Keratinocyte (primary cell): ENCODE results near the gene STX5. TPM values are rescaled to one million over a fixed set of nuclear protein-coding genes. Genes with fewer than 3 reads are reported as not detected.

Source experiments
- DNase-seq: peaks from one replicate; pipeline ENCODE4 v3.0.0-alpha.2; 2011; ENCODE audit warnings: low read depth, missing footprints, low spot score
- FAIRE-seq: peaks from 2 replicates; lab custom pipeline; 2011; peaks lifted over from hg19 to GRCh38; lab: Jason Lieb, UNC
- H2AFZ ChIP-seq: 2 replicates; pipeline ENCODE4 v1.6.0; 2012; ENCODE audit warnings: low read length, control low read depth, inconsistent platforms; ENCODE audit not compliant: control insufficient read depth
- H3K27ac ChIP-seq: 2 replicates; pipeline ENCODE4 v1.5.1; 2011; ENCODE audit warnings: low read length; ENCODE audit not compliant: control insufficient read depth, insufficient read depth
- H3K27me3 ChIP-seq: 3 replicates; pipeline ENCODE4 v1.6.0; 2011; ENCODE audit warnings: low read length; ENCODE audit not compliant: control insufficient read depth, insufficient read depth; ENCODE audit errors: extremely low read depth
- H3K36me3 ChIP-seq, 2 experiments: 2 replicates in 1 of 2; 3 replicates in 1 of 2; pipeline ENCODE4 v1.5.1; 2011; ENCODE audit warnings: low read length in 2 of 2, mild to moderate bottlenecking in 1 of 2; ENCODE audit not compliant: control insufficient read depth in 2 of 2, insufficient read depth in 2 of 2; ENCODE audit errors: extremely low read depth in 1 of 2
- H3K4me1 ChIP-seq: 3 replicates; pipeline ENCODE4 v1.5.1; 2011; ENCODE audit warnings: low read length; ENCODE audit not compliant: control insufficient read depth, insufficient read depth; ENCODE audit errors: extremely low read depth
- H3K4me2 ChIP-seq: 3 replicates; pipeline ENCODE4 v1.6.0; 2011; ENCODE audit warnings: low read depth, low read length; ENCODE audit not compliant: control insufficient read depth, insufficient read depth; ENCODE audit errors: extremely low read depth
- H3K4me3 ChIP-seq, 3 experiments: fragments of 200-600 bp in 1 of 3; sonication (generic) in 1 of 3; 2 replicates in 2 of 3; 3 replicates in 1 of 3; pipeline ENCODE4 v1.5.1; 2011 to 2016; ENCODE audit warnings: low read length in 3 of 3, mild to moderate bottlenecking in 3 of 3, control low read depth in 2 of 3, inconsistent platforms in 1 of 3, low read depth in 1 of 3, mixed read lengths in 1 of 3, mixed run types in 1 of 3, moderate library complexity in 1 of 3; ENCODE audit not compliant: control insufficient read depth in 2 of 3, insufficient read depth in 2 of 3; ENCODE audit errors: extremely low read depth in 1 of 3
- H3K79me2 ChIP-seq: 2 replicates; pipeline ENCODE4 v1.6.0; 2012; ENCODE audit warnings: low read length; ENCODE audit not compliant: control insufficient read depth, insufficient read depth
- H3K9ac ChIP-seq: 3 replicates; pipeline ENCODE4 v1.6.0; 2011; ENCODE audit warnings: low read length; ENCODE audit not compliant: control insufficient read depth, insufficient read depth; ENCODE audit errors: extremely low read depth
- H3K9me1 ChIP-seq: 3 replicates; pipeline ENCODE4 v1.6.0; 2011; ENCODE audit warnings: low read length; ENCODE audit not compliant: control insufficient read depth, insufficient read depth; ENCODE audit errors: extremely low read depth
- H3K9me3 ChIP-seq: 2 replicates; pipeline ENCODE4 v1.5.1; 2012; ENCODE audit warnings: low read depth, low read length; ENCODE audit not compliant: control insufficient read depth
- H4K20me1 ChIP-seq: 3 replicates; pipeline ENCODE4 v1.6.0; 2011; ENCODE audit warnings: low read length; ENCODE audit not compliant: control insufficient read depth, insufficient read depth; ENCODE audit errors: extremely low read depth
- EZH2 ChIP-seq: IDR thresholded peaks from one replicate; pipeline ENCODE4 v1.6.1; 2012; ENCODE audit warnings: inconsistent platforms, mild to moderate bottlenecking, low read length, moderate library complexity
- dilution Hi-C: fragments of 300-500 bp; cut with MboI; formaldehyde crosslinking; loops from one replicate; pipeline ENCODE4 v1.7.0; 2020; ENCODE audit warnings: low sequenced_read_pairs; ENCODE audit not compliant: extremely low pct_ligation_motif_present
- polyA plus RNA-seq, 5 experiments: library from polyadenylated mRNA; depleted of rRNA in 3 of 5; stranded (reverse) in 3 of 5; stranded (forward) in 1 of 5; unstranded in 1 of 5; fragments of >200 nt; gene quantifications; 1 replicate in 1 of 5; 2 replicates in 3 of 5; 3 replicates in 1 of 5; pipeline versions ENCODE4 v1.2.1 to v1.2.3, GENCODE V29; 2011 to 2012; ENCODE audit warnings: missing spikeins in 2 of 5, low read depth in 1 of 5, low replicate concordance in 1 of 5
- TF ChIP-seq, protein P1 (sequence below), 3 experiments: IDR thresholded peaks in 1 of 3; conservative IDR thresholded peaks in 1 of 3; optimal IDR thresholded peaks in 1 of 3; 2 replicates in 2 of 3; 3 replicates in 1 of 3; pipeline versions ENCODE3 to v1.5.1; 2011; ENCODE audit warnings: low read length in 3 of 3, mild to moderate bottlenecking in 3 of 3, moderate library complexity in 2 of 3, control low read depth in 1 of 3, inconsistent platforms in 1 of 3; ENCODE audit not compliant: insufficient read depth in 2 of 3; ENCODE audit errors: extremely low read depth in 1 of 3

STX5 gene
- polyA plus RNA-seq, 1 donor (not counting 4 experiments of a cell fraction or from before 2014, with no cell fraction given): 20.4 TPM

DNA sequence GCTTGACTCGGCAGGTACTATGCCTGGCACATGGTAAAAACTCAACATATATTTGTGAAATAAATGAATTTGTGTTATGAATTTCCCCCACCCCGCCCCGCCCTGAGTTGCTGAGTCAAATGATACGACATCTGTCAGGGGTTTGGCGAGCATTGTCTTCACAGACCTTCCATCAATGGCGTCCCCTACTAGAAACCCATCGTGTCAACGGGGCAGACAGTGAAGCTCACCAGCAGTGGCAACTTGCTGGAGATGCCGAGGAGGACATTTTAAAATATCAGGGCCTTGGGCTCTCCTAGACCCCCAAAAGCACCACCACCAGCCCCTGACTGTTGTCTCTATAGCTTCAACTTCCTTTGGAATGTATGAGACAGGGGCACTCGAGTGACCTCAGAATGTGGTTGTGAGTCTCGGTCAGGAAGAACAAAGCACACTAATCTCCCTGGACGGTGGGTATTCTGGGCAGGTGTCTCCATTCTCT, 25.9 kb downstream of the STX5 start:
- Histone ChIP-seq H2AFZ (peak overlapping the region; percentile 91), H3K9me1 (no peaks in the 10 kb centered on the region), H3K36me3 (peaks cover 13 to 25% of the 10 kb centered on the region in 2 experiments), H3K27me3 (no peaks in the 10 kb centered on the region), H3K9ac (peak overlapping the region; percentile 96), H3K4me1 (peaks cover 20% of the 10 kb centered on the region), H3K9me3 (no peaks in the 10 kb centered on the region), H3K27ac (peak overlapping the region; percentile 80), H4K20me1 (peaks cover 6% of the 10 kb centered on the region), H3K79me2 (peaks cover 22% of the 10 kb centered on the region), H3K4me3 (peak overlapping the region; percentile 66 to 99 (median 99)), H3K4me2 (peak overlapping the region; percentile 98)
- FAIRE-seq (no peak), DNase-seq (no peak)
- TF ChIP-seq, protein P1, sequence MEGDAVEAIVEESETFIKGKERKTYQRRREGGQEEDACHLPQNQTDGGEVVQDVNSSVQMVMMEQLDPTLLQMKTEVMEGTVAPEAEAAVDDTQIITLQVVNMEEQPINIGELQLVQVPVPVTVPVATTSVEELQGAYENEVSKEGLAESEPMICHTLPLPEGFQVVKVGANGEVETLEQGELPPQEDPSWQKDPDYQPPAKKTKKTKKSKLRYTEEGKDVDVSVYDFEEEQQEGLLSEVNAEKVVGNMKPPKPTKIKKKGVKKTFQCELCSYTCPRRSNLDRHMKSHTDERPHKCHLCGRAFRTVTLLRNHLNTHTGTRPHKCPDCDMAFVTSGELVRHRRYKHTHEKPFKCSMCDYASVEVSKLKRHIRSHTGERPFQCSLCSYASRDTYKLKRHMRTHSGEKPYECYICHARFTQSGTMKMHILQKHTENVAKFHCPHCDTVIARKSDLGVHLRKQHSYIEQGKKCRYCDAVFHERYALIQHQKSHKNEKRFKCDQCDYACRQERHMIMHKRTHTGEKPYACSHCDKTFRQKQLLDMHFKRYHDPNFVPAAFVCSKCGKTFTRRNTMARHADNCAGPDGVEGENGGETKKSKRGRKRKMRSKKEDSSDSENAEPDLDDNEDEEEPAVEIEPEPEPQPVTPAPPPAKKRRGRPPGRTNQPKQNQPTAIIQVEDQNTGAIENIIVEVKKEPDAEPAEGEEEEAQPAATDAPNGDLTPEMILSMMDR (optimal IDR thresholded peaks at IDR 0.05 in 1 of 3, IDR thresholded peaks at IDR 0.05 in 1 of 3, conservative IDR thresholded peaks at IDR 0.05 in 1 of 3; ENCODE audit: extremely low read depth in 1 of 3, insufficient read depth in 2 of 3, low read length in 3 of 3): no peak
- no peak for TF ChIP-seq EZH2
- dilution Hi-C loops: no loop called here

- DNase-seq (peak; percentile 87), FAIRE-seq (no peak)
- Histone ChIP-seq H3K4me1 (peaks cover 20% of the 10 kb centered on the region), H3K79me2 (peaks cover 22% of the 10 kb centered on the region), H3K4me3 (peak within 1 kb of the TSS; percentile 66 to 99 (median 99)), H3K9me3 (no peaks in the 10 kb centered on the region), H4K20me1 (peaks cover 6% of the 10 kb centered on the region), H3K4me2 (peak within 1 kb of the TSS; percentile 99), H3K9me1 (no peaks in the 10 kb centered on the region), H3K27me3 (no peaks in the 10 kb centered on the region), H3K36me3 (peaks cover 16 to 32% of the 10 kb centered on the region in 2 experiments), H3K27ac (peak within 1 kb of the TSS; percentile 80), H3K9ac (peak within 1 kb of the TSS; percentile 96), H2AFZ (peak within 1 kb of the TSS; percentile 91)
- dilution Hi-C loops: no loop called here
- no peak for TF ChIP-seq EZH2
- TF ChIP-seq, protein P1 (optimal IDR thresholded peaks at IDR 0.05 in 1 of 3, IDR thresholded peaks at IDR 0.05 in 1 of 3, conservative IDR thresholded peaks at IDR 0.05 in 1 of 3; ENCODE audit: extremely low read depth in 1 of 3, insufficient read depth in 2 of 3, low read length in 3 of 3): peak in 2 of 3 experiments; percentile 12 to 17
These were observed 26.6 kb downstream of the STX5 start, which contains the start of gene NXF1 for GRCh38 chr11:62805076-62805892. Gene NXF1, minus strand, starts transcription at chr11:62805440. Its CDS starts 84 bp downstream, at chr11:62805356.
